H1 (cell line): ENCODE results near the gene AP1M1. TPM values are rescaled to one million over a fixed set of nuclear protein-coding genes. Genes with fewer than 3 reads are reported as not detected.

ENCODE experiments used
- JUN ChIP-seq: IDR thresholded peaks from 2 replicates; pipeline ENCODE4 v1.6.1; 2011; ENCODE audit warnings: low read depth, mild to moderate bottlenecking, improper control_type of control experiment, low read length
- KDM4A ChIP-seq: IDR thresholded peaks from one replicate; pipeline ENCODE4 v1.7.1; 2012; ENCODE audit warnings: low read depth, mild to moderate bottlenecking, moderate library complexity, low read length, inconsistent platforms; ENCODE audit not compliant: severe bottlenecking
- RNF2 ChIP-seq: fragments of 200-900, 300-1000 bp; sonication (generic); IDR thresholded peaks from 2 replicates; pipeline ENCODE4 v1.7.1; 2016; ENCODE audit warnings: borderline replicate concordance, low read depth, mild to moderate bottlenecking, antibody characterized with exemption, low read length; ENCODE audit not compliant: poor library complexity, severe bottlenecking; ENCODE audit errors: missing control alignments
- SRF ChIP-seq: IDR thresholded peaks from 2 replicates; pipeline ENCODE4 v1.6.1; 2011; ENCODE audit warnings: mild to moderate bottlenecking, low read depth, low read length, moderate library complexity
- polyA plus RNA-seq, 7 experiments: library from polyadenylated mRNA; depleted of rRNA in 3 of 7; stranded (reverse) in 5 of 7; unstranded in 2 of 7; fragments of >200 nt in 5 of 7; fragments of 200-250 nt in 2 of 7; gene quantifications; 1 replicate in 5 of 7; 2 replicates in 1 of 7; 4 replicates in 1 of 7; pipeline versions ENCODE4 v1.2.1 to v1.2.3, GENCODE V29; 2011 to 2013; ENCODE audit warnings: missing spikeins in 2 of 7, mixed read lengths in 2 of 7
- total RNA-seq: library from RNA; stranded (reverse); fragmentation: NEBNext Ultra II Directional; extraction: Animal tissue kit (Norgen Biotek cat#: 25700); gene quantifications from 2 replicates; pipeline ENCODE4 v1.2.1, GENCODE V29; 2021
- TF ChIP-seq, protein P1 (sequence below): IDR thresholded peaks from 2 replicates; pipeline ENCODE4 v1.6.1; 2012; ENCODE audit warnings: inconsistent platforms
- TF ChIP-seq, protein P2 (sequence below): IDR thresholded peaks from 2 replicates; pipeline ENCODE4 v1.6.1; 2011; ENCODE audit warnings: low read length, improper control_type of control experiment

AP1M1 gene
- total and polyA plus RNA-seq, 2 of the 8 experiments (the other 6 are each of a cell fraction or from before 2014, with no cell fraction given): 30.9 to 37.5 TPM

DNA sequence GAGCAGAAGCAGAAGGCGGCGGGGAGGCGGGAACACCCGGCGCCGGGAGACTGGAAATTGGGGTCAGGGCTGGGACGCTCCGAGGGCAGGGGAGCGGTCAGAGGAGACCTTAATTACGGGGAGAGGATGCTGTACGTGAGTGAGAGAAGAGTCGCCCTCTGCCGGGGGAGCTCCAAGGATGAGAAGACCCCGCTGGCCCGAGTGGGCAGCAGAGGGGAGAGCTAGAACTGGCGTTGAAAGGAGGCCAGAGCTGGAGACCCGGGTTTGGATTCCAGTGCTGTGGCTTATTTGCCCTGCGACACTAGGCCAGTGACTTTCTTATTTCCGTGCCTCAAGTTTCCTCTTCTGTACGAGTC is 12.0 kb upstream of the AP1M1 start (continued):
- no peak for TF ChIP-seq RNF2
- TF ChIP-seq, protein P1, sequence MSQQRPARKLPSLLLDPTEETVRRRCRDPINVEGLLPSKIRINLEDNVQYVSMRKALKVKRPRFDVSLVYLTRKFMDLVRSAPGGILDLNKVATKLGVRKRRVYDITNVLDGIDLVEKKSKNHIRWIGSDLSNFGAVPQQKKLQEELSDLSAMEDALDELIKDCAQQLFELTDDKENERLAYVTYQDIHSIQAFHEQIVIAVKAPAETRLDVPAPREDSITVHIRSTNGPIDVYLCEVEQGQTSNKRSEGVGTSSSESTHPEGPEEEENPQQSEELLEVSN: no peak
- TF ChIP-seq KDM4A: peak; percentile 7
- TF ChIP-seq JUN: no peak
- no peak for TF ChIP-seq SRF
- TF ChIP-seq, protein P2, sequence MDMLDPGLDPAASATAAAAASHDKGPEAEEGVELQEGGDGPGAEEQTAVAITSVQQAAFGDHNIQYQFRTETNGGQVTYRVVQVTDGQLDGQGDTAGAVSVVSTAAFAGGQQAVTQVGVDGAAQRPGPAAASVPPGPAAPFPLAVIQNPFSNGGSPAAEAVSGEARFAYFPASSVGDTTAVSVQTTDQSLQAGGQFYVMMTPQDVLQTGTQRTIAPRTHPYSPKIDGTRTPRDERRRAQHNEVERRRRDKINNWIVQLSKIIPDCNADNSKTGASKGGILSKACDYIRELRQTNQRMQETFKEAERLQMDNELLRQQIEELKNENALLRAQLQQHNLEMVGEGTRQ: no peak
